ENCODE measurements around the gene MINK1. TPM values are rescaled to one million over a fixed set of nuclear protein-coding genes. Genes with fewer than 3 reads are reported as not detected.
"Not testable (repeated sequence)": the region's sequence is repeated elsewhere in the genome, so short reads cannot be mapped to it uniquely, and the experiment has no call there.

MINK1 gene
- polyA plus RNA-seq, 10 donors, result 24.8 to 47.0 (median 30.4) TPM

GRCh38 chr17:4845118-4845517 lies 12.0 kb downstream of the MINK1 start:
- no peak for DNase-seq

GRCh38 chr17:4846635-4847390 lies 13.7 kb downstream of the MINK1 start:
- DNase-seq, result no peak

- DNase-seq, result no peak
Observed at GRCh38 chr17:4849011-4849536, 15.9 kb downstream of the MINK1 start.

GRCh38 chr17:4850246-4850645 lies 17.1 kb downstream of the MINK1 start:
- no peak for DNase-seq

- DNase-seq, result no peak
Observed at GRCh38 chr17:4851084-4851483, 17.9 kb downstream of the MINK1 start.

GRCh38 chr17:4852567-4853207 lies 19.5 kb downstream of the MINK1 start:
- no peak for DNase-seq

- DNase-seq, result no peak
Observed at GRCh38 chr17:4853208-4853671, 20.1 kb downstream of the MINK1 start.

GRCh38 chr17:4854111-4854681 lies 21.1 kb downstream of the MINK1 start:
- no peak for DNase-seq

- no peak for DNase-seq
Observed at GRCh38 chr17:4856271-4856936, 23.3 kb downstream of the MINK1 start.

- no peak for DNase-seq
Observed at GRCh38 chr17:4856937-4857314, 23.8 kb downstream of the MINK1 start.

- DNase-seq, result not testable (repeated sequence)
Observed at GRCh38 chr17:4857347-4857746, 24.2 kb downstream of the MINK1 start.

GRCh38 chr17:4858068-4858881 lies 25.1 kb downstream of the MINK1 start:
- DNase-seq, result no peak

GRCh38 chr17:4858882-4859260 lies 25.7 kb downstream of the MINK1 start:
- no peak for DNase-seq

GRCh38 chr17:4859816-4860625 lies 26.9 kb downstream of the MINK1 start:
- peak; percentile 19 to 82 (median 32) for DNase-seq

GRCh38 chr17:4860651-4861050 lies 27.5 kb downstream of the MINK1 start:
- DNase-seq, result no peak

GRCh38 chr17:4861052-4861451 lies 27.9 kb downstream of the MINK1 start:
- no peak for DNase-seq

GRCh38 chr17:4862720-4863119 lies 29.6 kb downstream of the MINK1 start:
- no peak for DNase-seq

- no peak for DNase-seq
Observed at GRCh38 chr17:4863321-4863720, 30.2 kb downstream of the MINK1 start.

- DNase-seq, result not testable (repeated sequence)
Observed at GRCh38 chr17:4867535-4867934, 34.4 kb downstream of the MINK1 start.
